OCI-M1 (cell line): ENCODE measurements around the gene ERP29.
"Not testable (repeated sequence)": the region's sequence is repeated elsewhere in the genome, so short reads cannot be mapped to it uniquely, and the experiment has no call there.

Experiments used
- DNase-seq: peaks from one replicate; lab custom pipeline; 2025; lab: John Stamatoyannopoulos, UW

ERP29 gene

DNA sequence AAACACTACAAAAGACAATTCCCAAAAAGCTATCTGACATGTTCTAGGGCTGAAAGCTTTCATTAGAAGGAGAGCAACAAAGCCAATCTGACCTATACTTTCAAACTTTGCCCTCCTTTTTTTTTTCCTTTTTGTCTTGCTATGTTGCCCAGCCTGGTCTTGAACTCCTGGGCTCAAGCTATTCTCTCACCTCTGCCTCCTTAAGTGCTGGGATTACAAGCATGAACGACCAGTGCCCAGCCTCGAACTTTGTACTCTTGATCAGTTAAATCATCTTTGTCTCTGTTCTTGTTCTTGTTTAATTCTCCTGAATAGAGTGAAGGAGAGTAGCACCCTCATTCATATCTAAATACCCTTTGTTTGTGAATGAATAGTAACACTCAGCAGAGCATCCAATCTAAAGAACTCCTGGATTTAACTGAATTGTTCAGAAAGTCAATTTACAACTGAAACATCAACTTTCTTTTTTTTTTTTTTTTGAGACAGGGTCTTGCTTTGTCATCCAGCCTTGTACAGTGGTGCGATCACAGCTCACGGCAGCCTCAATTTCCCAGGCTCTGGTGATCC, 22.1 kb downstream of the ERP29 start:
- no peak for DNase-seq

DNA sequence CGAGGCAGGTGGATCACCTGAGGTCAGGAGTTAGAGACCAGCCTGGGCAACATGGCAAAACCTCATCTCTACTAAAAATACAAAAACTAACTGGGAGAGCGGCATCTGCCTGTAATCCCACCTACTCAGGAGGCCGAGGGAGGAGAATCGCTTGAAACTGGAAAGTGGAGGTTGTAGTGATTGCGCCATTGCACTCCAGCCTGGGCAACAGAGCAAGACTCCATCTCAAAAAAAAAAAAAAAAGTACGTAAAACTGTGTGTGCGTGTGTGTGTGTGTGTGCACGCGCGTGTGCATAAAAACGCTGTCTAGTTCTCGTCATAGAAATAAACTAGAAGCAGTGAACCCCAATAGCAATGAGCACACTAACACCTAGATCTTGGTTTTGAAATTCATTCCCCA, 23.4 kb downstream of the ERP29 start:
- not testable (repeated sequence) for DNase-seq

DNA sequence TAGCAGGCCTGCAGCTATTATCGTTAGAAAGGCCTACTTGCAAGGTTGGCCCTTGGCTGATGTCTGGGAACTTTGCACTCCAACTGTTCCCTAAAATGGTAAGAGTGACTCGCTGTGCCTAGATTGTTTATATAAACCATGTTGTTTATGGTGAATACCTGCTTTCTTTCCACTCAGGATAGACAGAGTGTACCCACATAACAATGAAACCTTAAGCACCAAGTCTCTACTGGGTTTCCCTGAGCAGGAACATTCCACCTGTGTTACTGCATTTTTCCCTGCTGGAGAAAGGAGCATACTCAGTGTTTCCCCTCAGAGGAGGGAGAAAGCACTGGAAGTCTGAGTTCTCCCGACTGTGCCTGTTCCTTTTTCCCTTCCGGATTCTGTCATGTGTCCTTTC, 32.8 kb downstream of the ERP29 start:
- DNase-seq = no peak

DNA sequence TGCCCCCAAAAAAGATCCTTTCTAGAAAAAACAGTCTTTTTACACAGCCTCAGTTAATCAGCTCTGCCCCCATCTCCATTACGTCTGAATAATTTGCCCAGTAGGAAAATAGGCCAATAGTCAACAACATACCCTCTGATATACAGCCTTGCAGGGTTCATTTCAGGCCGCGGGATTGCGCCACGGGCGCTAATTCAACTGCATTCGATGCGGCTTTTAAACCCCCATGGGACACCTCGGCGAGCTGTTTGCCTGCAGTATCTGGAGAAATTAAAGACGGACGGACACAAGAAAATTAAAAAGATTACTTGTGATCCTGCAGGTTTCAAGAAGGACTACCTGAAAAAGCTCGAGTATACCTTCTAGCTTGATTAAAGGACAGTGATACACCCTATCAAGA, 36.1 kb downstream of the ERP29 start:
- DNase-seq = no peak

DNA sequence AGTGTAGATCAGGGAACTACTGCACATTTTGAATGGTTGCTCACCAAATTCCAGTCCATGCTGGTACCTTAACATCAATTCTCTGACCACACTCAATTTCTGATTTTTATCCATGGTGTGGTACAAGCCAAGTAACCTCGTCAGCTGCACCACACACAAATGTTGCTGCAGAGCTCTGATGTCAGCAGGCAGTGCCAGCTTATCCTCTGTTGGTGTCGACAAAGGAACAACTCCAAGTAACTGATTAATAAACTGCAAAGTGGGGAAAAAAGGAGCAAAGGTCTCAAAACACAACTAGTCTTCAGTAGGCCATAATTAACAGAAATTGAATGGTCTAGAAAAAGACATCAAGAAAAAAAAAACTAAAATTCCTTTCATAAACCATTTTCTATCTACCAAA, 47.9 kb downstream of the ERP29 start:
- DNase-seq = no peak

DNA sequence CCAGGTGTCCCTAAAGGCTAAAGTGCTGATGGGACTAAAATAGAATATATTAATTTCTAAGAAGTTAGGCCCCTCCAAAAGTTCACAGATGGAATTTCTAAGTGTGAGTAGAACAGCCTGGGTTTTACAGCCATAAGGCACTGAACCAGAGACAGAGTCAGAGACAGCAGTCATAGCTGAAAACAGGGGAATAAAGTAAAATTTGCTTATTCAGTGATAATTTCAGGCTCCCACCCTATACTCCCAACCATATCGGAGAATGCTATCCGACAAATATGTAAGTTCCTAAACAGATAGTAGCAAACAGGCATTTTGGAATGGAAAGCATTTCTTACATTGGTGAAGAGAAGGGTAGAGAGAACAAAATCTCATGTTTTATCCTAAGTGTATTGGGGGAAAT, 50.0 kb downstream of the ERP29 start:
- no peak for DNase-seq

DNA sequence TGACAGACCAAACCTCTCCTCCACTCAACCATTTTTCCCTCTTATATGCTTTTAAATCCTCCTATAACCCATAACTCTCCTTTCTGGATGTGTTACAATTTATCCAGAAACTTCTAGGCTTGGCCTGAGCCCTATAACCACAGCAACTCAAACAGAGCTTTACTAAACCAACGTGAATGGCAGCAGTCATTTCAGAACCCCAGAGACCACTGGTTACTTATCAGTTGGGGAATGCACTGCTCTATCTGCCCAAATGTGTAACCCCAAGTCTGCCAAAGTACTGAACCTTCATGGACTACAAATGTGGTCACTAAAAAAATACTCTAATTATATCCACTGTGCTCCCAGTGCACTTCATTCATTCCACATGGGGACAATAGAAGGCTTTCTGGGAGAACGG, 53.3 kb downstream of the ERP29 start:
- no peak for DNase-seq
